PC-9 (cell line): ENCODE results near the gene ELMO2.

Source experiments
- EZH2 ChIP-seq: fragments of 200-600 bp; sonication (generic); IDR thresholded peaks from 2 replicates; pipeline ENCODE4 v1.8.0; 2017; ENCODE audit warnings: antibody characterized with exemption, low read depth
- TF ChIP-seq, protein P1 (sequence below): fragments of 200-600 bp; sonication (generic); conservative IDR thresholded peaks from 2 replicates; pipeline ENCODE4 v1.6.1; 2017; ENCODE audit warnings: mixed run types, antibody characterized with exemption, mild to moderate bottlenecking, moderate library complexity

- TF ChIP-seq, protein P1, sequence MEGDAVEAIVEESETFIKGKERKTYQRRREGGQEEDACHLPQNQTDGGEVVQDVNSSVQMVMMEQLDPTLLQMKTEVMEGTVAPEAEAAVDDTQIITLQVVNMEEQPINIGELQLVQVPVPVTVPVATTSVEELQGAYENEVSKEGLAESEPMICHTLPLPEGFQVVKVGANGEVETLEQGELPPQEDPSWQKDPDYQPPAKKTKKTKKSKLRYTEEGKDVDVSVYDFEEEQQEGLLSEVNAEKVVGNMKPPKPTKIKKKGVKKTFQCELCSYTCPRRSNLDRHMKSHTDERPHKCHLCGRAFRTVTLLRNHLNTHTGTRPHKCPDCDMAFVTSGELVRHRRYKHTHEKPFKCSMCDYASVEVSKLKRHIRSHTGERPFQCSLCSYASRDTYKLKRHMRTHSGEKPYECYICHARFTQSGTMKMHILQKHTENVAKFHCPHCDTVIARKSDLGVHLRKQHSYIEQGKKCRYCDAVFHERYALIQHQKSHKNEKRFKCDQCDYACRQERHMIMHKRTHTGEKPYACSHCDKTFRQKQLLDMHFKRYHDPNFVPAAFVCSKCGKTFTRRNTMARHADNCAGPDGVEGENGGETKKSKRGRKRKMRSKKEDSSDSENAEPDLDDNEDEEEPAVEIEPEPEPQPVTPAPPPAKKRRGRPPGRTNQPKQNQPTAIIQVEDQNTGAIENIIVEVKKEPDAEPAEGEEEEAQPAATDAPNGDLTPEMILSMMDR: no peak
- TF ChIP-seq EZH2: no peak
These were observed 78.9 kb downstream of the ELMO2 start for GRCh38 chr20:46327557-46327956.
